ENCODE results near the gene TMX1. TPM values are rescaled to one million over a fixed set of nuclear protein-coding genes. Genes with fewer than 3 reads are reported as not detected.

TMX1 gene
- total and polyA plus RNA-seq, 11 donors, result 3.2 to 18.6 (median 8.9) TPM

DNA sequence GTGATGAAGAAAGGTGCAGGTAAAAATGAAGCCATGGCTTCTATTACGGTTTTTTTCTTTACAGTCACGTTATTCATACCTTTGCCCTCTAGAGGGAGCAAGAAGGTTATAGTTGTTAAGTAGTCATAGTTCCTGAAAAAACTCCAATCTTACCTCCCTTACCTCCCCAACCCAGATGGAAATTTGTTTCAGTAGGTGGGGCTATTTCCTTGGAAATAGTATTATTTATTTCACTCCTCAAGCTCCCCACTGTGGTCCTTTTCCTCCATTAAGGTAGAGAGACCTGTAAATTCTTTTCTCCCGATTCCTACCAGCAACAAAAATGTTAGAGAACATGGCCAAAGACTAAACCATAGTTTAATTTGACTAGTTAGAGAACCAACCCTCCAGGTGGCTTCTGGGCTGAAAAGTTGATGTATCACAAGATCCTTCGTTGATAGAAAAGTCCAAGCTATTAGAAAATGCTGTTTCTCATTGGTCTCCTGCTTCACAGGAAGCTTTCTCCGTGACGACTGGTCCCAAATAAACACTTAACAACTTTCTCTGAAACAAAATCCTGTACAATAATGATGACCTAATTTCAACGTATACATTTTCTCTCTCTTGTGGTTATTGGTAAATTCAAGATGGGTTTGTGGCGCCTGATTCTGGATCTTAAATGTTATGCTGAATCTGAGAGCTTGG is 43.5 kb downstream of the TMX1 start:
- no peak overlapping the region for H3K27ac ChIP-seq
- no peaks in the 10 kb centered on the region for H3K9me3 ChIP-seq
- peaks cover 0 to 4% (median 0%) of the 10 kb centered on the region in 12 donors for H3K4me1 ChIP-seq
- no peaks in the 10 kb centered on the region for H3K27me3 ChIP-seq
- TF ChIP-seq, protein P1, sequence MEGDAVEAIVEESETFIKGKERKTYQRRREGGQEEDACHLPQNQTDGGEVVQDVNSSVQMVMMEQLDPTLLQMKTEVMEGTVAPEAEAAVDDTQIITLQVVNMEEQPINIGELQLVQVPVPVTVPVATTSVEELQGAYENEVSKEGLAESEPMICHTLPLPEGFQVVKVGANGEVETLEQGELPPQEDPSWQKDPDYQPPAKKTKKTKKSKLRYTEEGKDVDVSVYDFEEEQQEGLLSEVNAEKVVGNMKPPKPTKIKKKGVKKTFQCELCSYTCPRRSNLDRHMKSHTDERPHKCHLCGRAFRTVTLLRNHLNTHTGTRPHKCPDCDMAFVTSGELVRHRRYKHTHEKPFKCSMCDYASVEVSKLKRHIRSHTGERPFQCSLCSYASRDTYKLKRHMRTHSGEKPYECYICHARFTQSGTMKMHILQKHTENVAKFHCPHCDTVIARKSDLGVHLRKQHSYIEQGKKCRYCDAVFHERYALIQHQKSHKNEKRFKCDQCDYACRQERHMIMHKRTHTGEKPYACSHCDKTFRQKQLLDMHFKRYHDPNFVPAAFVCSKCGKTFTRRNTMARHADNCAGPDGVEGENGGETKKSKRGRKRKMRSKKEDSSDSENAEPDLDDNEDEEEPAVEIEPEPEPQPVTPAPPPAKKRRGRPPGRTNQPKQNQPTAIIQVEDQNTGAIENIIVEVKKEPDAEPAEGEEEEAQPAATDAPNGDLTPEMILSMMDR (IDR thresholded peaks at IDR 0.05), result peak; percentile 58 to 91 (median 83)
- no peak for TF ChIP-seq POLR2A (IDR thresholded peaks at IDR 0.05)
- H3K4me3 ChIP-seq, result no peak overlapping the region
- WGBS, 4 donors, result 62 to 67% (median 65%) methylated on average over 8 of the region's 8 CpGs
- peak; percentile 66 to 87 (median 85) for ATAC-seq
- no peaks in the 10 kb centered on the region for H3K36me3 ChIP-seq
- no peak for DNase-seq
- intact Hi-C loops (cut with DNase I), result loop anchor here (1.0 to 10.0 kb wide), 13 partner anchors 361 to 851 kb away; partner anchors contain the start of genes FRMD6 (in 5 of the 10) and RTRAF (in 3 of the 10)

DNA sequence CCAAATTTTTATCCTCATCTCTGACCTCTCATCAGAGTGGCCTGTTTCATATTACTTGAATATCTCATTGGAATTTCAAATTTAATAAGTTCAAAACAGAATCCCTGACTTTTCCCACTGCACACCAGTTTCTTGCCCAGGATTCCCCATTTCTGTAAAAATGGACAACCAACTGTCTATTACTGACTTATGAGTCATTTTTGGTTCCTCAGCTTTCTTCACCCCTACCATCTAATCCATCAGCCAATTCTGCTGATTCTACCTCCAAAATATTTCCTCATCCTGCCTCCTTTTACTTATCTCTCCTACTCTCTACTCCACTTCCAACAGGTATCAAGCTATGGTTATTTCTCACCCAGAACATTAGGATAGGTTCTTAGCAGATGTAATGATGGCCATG is 44.2 kb downstream of the TMX1 start:
- TF ChIP-seq, protein P1 (IDR thresholded peaks at IDR 0.05), result no peak
- no peak for TF ChIP-seq POLR2A (IDR thresholded peaks at IDR 0.05)
- Histone ChIP-seq H3K27me3 (no peaks in the 10 kb centered on the region), H3K36me3 (no peaks in the 10 kb centered on the region), H3K4me1 (peaks cover 0 to 4% (median 0%) of the 10 kb centered on the region in 12 donors), H3K27ac (no peak overlapping the region), H3K9me3 (no peaks in the 10 kb centered on the region), H3K4me3 (no peak overlapping the region)
- ATAC-seq (no peak), DNase-seq (no peak)
- intact Hi-C loops (cut with DNase I), result loop anchor here in 9 of 10 donors (2.0 to 10.0 kb wide), 9 partner anchors 361 to 851 kb away; partner anchors contain the start of genes FRMD6 (in 5 of the 9) and RTRAF (in 3 of the 9)

DNA sequence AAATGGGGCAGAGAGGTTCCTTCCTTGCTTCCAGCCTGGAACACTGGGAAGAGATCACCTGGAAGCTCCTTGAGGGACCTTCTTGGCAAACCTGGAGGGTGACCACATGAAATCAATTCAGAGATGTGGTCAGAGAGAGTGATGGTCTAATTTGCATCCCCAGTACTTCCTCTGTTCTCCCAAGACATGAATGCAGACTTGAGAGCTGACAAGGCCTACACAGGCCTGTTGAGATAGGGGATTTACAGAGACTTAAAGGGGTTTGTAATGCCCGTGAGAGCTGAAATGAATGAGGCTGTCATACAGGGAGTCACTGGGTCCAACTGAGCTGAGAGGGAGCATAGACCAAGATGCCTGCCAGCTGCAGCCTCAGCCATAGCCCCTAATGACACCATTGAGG is 45.1 kb downstream of the TMX1 start:
- TF ChIP-seq POLR2A (IDR thresholded peaks at IDR 0.05), result no peak
- TF ChIP-seq, protein P1 (IDR thresholded peaks at IDR 0.05), result no peak
- H3K4me3 ChIP-seq, result no peak overlapping the region
- no peak overlapping the region for H3K27ac ChIP-seq
- intact Hi-C loops (cut with DNase I), result loop anchor here in 8 of 10 donors (2.0 to 10.0 kb wide), 10 partner anchors 157 to 850 kb away; partner anchors contain the start of genes RTRAF (in 3 of the 8) and FRMD6 (in 1 of the 8)
- 75 to 86% (median 83%) methylated on average over 1 of the region's 1 CpG for WGBS, 4 donors
- H3K36me3 ChIP-seq, result no peaks in the 10 kb centered on the region
- DNase-seq (no peak), ATAC-seq (peak in 1 of 4 donors; percentile 29)
- H3K9me3 ChIP-seq, result no peaks in the 10 kb centered on the region
- no peaks in the 10 kb centered on the region for H3K27me3 ChIP-seq
- peaks cover 0 to 4% (median 0%) of the 10 kb centered on the region in 12 donors for H3K4me1 ChIP-seq

DNA sequence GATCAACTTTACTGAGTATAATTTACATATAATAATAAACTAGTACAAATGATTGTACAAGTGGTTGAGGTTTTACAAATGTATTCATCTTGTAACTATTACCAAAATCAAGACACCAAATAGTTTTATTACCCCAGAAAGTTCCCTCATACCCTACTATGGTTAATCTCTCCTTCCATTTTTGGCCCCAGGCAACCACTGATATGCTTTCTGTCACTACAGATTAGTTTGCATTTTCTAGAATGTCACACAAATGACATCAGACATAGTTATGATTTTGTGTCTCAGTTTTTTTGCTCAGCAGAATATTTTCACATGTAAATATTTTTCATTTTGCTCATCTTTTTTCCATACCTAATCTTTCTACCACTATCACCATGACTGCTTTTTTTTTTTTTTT is 49.1 kb downstream of the TMX1 start:
- Histone ChIP-seq H3K27ac (no peak overlapping the region), H3K4me1 (peaks cover 0 to 24% (median 10%) of the 10 kb centered on the region in 12 donors), H3K36me3 (no peaks in the 10 kb centered on the region), H3K4me3 (no peak overlapping the region), H3K27me3 (no peaks in the 10 kb centered on the region), H3K9me3 (no peaks in the 10 kb centered on the region)
- no peak for DNase-seq
- no peak for ATAC-seq
- no peak for TF ChIP-seq POLR2A (IDR thresholded peaks at IDR 0.05)
- TF ChIP-seq, protein P1 (IDR thresholded peaks at IDR 0.05), result no peak
- intact Hi-C loops (cut with DNase I), result loop anchor here in 8 of 10 donors (5.0 to 10.0 kb wide), 8 partner anchors 153 to 846 kb away; partner anchors contain the start of genes RTRAF (in 3 of the 8) and FRMD6 (in 1 of the 8)

Measured in heart left ventricle (tissue), 16 donors.